Esophagus (tissue), 2 donors: ENCODE data around the gene NELFCD. TPM values are rescaled to one million over a fixed set of nuclear protein-coding genes. Genes with fewer than 3 reads are reported as not detected.

Source experiments
- H3K27ac ChIP-seq, 2 donors: one replicate each; pipeline ENCODE4 v1.5.1; 2013; ENCODE audit warnings: low read depth in 2 of 2, mild to moderate bottlenecking in 2 of 2, inconsistent platforms in 1 of 2, low read length in 1 of 2, moderate library complexity in 1 of 2
- H3K27me3 ChIP-seq, 2 donors: one replicate each; pipeline ENCODE4 v1.6.1; 2013; ENCODE audit warnings: low read length in 2 of 2, control low read depth in 1 of 2, mild to moderate bottlenecking in 1 of 2; ENCODE audit not compliant: insufficient read depth in 2 of 2, control insufficient read depth in 1 of 2
- H3K36me3 ChIP-seq, 2 donors: one replicate each; pipeline ENCODE4 v1.6.1; 2013; ENCODE audit warnings: low read length in 1 of 2; ENCODE audit not compliant: control insufficient read depth in 2 of 2, insufficient read depth in 2 of 2
- H3K4me1 ChIP-seq, 2 donors: one replicate each; pipeline ENCODE4 v1.6.1; 2013; ENCODE audit warnings: low read length in 1 of 2; ENCODE audit not compliant: control insufficient read depth in 2 of 2, insufficient read depth in 2 of 2
- H3K4me3 ChIP-seq, 2 donors: one replicate each; pipeline ENCODE4 v1.5.1; 2013; ENCODE audit warnings: low read length in 2 of 2, mild to moderate bottlenecking in 2 of 2, low read depth in 1 of 2, moderate library complexity in 1 of 2
- H3K9me3 ChIP-seq, 2 donors: one replicate each; pipeline ENCODE4 v1.6.1; 2013; ENCODE audit warnings: mild to moderate bottlenecking in 2 of 2, low read depth in 1 of 2, low read length in 1 of 2, moderate library complexity in 1 of 2; ENCODE audit not compliant: control insufficient read depth in 2 of 2, insufficient read depth in 1 of 2
- WGBS, 2 donors: extraction: QIAGEN DNeasy Blood & Tissue Kit; methylation state at CpG; one replicate each; pipeline ENCODE4 v1.1.7; 2013; 5-methylcytosine and 5-hydroxymethylcytosine counted together
- polyA plus RNA-seq, 2 donors: library from polyadenylated mRNA; stranded (reverse); fragments of 200-250 nt; gene quantifications; one replicate each; pipeline ENCODE4 v1.2.3, GENCODE V29; 2013
- donor health status: healthy with polysubstance abuse.
- donor health status: Bipolar disorder and iron deficiency.

Gene NELFCD
- polyA plus RNA-seq, 2 donors = 36.6 to 38.2 TPM

DNA sequence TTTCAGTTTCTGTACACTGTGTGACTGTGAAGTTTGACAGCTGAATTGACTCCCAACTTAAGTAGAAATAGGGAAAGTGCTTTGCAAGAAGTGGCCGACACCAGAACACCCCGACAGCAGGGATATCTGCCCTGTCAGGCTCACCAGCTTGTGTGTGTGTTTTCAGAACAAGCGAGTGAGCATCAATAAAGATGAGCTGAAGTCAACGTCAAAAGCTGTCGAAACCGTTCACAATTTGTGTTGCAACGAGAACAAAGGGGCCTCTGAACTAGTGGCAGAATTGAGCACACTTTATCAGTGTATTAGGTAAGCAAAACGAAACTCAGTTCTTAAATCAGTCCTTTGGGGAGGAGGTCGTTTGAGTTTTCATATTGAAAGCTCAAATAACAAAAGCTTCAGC, 10.7 kb downstream of the NELFCD start:
- no peak overlapping the region for H3K27ac ChIP-seq
- no peaks in the 10 kb centered on the region for H3K27me3 ChIP-seq
- no peaks in the 10 kb centered on the region for H3K9me3 ChIP-seq
- H3K4me3 ChIP-seq = no peak overlapping the region
- H3K36me3 ChIP-seq = peaks cover 30 to 66% of the 10 kb centered on the region in 2 donors
- 70 to 72% methylated on average over 9 of the region's 9 CpGs for WGBS, 2 donors
- peaks cover 0 to 3% of the 10 kb centered on the region in 2 donors for H3K4me1 ChIP-seq

DNA sequence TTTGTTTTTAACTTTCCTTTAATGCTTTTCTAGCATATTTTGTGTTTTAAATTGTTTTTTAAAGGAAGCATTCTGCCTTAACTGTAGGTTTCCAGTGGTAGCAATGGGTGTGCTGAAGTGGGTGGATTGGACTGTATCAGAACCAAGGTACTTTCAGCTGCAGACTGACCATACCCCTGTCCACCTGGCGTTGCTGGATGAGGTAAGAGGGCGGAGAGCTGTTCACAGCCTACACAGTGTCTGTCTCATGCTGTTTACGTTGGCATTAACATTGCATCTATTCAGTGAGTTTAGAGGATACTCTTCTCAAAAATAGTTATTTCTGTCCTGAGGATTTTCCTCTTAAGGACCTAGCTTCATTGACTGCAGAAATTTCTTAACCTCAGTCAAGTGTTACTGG, 11.9 kb downstream of the NELFCD start:
- 79 to 87% methylated on average over 3 of the region's 3 CpGs for WGBS, 2 donors
- Histone ChIP-seq H3K36me3 (peaks cover 32 to 64% of the 10 kb centered on the region in 2 donors), H3K27ac (no peak overlapping the region), H3K4me1 (peaks cover 0 to 3% of the 10 kb centered on the region in 2 donors), H3K9me3 (no peaks in the 10 kb centered on the region), H3K27me3 (no peaks in the 10 kb centered on the region), H3K4me3 (no peak overlapping the region)

DNA sequence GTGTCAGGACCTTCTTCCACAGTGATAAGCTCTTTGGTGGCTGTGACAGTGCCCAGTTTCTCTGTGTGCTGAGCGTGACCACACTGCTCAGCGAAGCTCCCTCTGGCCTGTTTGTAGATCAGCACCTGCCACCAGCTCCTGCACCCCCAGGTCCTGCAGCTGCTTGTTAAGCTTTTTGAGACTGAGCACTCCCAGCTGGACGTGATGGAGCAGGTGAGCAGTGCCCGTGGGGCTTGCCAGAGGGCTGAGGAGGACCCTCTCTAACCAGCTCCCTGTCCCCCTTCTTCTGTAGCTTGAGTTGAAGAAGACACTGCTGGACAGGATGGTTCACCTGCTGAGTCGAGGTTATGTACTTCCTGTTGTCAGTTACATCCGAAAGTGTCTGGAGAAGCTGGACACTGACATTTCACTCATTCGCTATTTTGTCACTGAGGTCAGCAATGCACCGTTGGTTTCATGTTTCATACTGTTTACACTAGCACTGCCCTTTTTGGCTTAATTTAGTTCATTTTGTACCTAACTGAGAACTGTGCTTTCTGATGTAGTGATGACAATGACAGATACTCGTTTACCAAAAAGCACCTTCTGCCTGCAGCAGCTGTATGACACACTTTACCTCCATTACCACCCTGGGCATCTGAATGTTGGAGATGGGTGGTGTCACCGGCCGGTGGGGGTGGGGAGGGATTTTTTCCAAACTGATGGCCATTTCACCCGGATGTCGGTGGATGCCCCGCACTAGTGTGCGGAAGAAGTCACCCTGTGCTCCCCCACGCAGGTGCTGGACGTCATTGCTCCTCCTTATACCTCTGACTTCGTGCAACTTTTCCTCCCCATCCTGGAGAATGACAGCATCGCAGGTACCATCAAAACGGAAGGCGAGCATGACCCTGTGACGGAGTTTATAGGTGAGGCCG, 12.5 kb downstream of the NELFCD start:
- WGBS, 2 donors = 82 to 84% methylated on average over 23 of the region's 23 CpGs
- Histone ChIP-seq H3K27me3 (no peaks in the 10 kb centered on the region), H3K36me3 (peaks cover 26 to 57% of the 10 kb centered on the region in 2 donors), H3K4me1 (no peaks in the 10 kb centered on the region), H3K27ac (no peak overlapping the region), H3K4me3 (no peak overlapping the region), H3K9me3 (no peaks in the 10 kb centered on the region)

DNA sequence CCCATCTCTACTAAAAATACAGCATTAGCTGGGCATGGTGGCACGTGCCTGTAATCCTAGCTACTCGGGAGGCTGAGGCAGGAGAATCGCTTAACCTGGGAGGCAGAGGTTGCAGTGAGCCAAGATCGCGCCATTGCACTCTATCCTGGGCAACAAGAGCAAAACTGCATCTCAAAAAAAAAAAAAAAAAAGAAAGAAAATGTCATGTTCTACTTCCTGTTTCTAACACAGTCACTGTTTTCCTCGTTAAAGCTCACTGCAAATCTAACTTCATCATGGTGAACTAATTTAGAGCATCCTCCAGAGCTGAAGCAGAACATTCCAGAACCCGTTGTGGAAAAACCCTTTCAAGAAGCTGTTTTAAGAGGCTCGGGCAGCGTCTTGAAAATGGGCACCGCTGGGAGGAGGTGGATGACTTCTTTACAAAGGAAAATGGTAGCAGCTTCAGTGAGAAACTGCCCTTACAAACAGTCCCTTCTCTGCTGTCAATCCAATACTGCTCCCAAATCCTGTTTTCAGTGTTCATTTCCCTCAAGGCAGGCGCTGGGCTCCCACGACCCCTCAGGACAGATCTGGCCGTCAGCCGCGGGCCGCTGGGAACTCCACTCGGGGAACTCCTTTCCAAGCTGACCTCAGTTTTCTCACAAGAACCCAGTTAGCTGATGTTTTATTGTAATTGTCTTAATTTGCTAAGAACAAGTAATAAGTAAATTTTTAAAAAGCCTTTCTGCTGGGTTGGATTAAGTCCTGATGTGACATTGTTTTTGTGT, 13.5 kb downstream of the NELFCD start:
- WGBS, 2 donors = 78 to 84% methylated on average over 17 of the region's 17 CpGs
- Histone ChIP-seq H3K27me3 (no peaks in the 10 kb centered on the region), H3K36me3 (peaks cover 23 to 50% of the 10 kb centered on the region in 2 donors)

DNA sequence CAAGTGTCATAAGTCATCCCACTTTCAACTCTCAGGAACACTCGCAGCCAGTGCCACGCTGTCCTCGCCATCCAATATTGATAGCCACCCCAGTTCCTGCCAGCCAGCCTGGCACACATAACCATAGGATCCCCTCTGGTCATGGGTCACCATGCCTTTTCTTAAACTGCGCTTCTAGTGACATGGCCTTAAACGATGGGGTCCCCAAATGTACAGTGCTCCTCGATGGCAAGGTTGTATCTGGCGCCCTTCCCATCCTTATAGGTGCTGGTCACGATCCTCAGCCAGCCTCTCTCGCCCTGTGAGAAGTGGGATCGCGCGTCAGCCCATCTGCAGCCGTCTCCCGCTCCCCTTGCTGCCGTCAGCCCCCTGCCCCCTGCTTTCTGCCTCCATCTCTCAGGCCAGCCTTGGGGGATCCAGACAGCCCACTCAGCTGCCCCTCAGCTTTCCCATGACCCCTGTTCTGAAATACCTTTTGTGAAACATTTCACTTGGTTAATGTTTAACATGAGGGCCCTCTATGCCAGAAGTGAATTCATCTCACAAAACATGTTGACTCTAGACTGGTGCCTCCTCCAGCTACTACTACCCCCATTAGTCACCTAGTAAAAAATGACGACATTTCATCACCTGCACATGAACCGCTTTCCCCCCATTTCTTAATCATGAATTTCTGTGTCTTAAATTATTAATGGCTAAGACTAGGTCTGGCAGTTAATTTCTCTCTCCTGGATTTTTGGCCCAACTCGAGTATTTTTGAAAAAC, 14.6 kb downstream of the NELFCD start:
- WGBS, 2 donors = 74 to 83% methylated on average over 18 of the region's 18 CpGs
- no peak overlapping the region for H3K4me3 ChIP-seq
- H3K27me3 ChIP-seq = no peaks in the 10 kb centered on the region
- H3K4me1 ChIP-seq = no peaks in the 10 kb centered on the region
- H3K27ac ChIP-seq = peak overlapping the region in 1 of 2 donors; percentile 7
- H3K9me3 ChIP-seq = no peaks in the 10 kb centered on the region
- peaks cover 23 to 47% of the 10 kb centered on the region in 2 donors for H3K36me3 ChIP-seq

More for the DNA sequence above, 13.5 kb downstream of the NELFCD start:
- Histone ChIP-seq H3K9me3 (no peaks in the 10 kb centered on the region), H3K27ac (no peak overlapping the region), H3K4me3 (no peak overlapping the region), H3K4me1 (no peaks in the 10 kb centered on the region)

DNA sequence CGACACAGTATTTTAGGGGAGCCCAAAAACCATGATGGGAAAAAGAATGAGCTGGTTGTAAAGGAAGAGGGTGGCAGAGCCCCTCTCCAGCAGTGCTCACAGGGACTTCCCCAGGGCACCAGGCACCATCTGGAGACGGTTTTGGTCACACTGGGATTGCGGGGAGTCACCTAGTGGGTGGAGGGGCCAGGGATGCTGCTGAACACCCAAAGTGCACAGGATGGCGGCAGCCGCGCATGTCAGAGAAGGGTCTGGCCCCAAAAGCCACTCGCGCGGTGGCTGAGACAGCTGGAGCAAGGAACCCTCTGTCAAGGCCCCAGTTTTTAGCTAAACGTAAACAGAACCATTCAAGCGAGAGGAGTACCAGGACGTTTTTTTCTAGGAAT, 15.2 kb downstream of the NELFCD start:
- no peak overlapping the region for H3K27ac ChIP-seq
- H3K4me3 ChIP-seq = no peak overlapping the region
- 88 to 89% methylated on average over 12 of the region's 12 CpGs for WGBS, 2 donors
- no peaks in the 10 kb centered on the region for H3K27me3 ChIP-seq
- peaks cover 19 to 45% of the 10 kb centered on the region in 2 donors for H3K36me3 ChIP-seq
- no peaks in the 10 kb centered on the region for H3K4me1 ChIP-seq
- no peaks in the 10 kb centered on the region for H3K9me3 ChIP-seq

DNA sequence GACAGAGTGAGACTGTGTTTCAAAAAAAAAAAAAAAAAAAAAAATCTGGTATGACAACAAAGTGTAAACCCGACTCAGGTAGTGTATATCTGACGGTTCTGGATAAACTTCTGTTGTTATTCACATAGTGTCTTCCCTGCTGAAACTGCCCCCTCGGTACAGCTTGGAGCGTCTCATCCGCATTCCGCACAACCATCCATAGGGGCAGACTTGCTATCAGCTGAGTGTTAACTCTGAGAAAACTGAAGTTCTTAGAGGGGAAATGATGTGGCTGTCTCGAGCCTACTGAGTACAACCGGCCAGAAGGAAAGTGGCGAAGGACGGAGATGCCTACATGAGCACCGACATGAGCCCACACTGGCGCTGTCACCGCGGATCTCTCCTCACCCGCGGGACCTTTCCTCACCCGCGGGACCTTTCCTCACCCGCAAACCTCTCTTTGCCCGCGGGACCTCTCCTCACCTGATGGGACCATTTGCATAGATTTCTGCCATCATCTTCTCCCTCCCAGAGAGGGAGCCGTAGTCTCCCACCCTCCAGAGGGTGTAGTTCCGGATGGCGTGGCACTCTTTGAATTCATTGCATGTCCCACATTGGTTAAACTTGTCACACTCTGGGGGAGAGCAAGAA, 16.2 kb downstream of the NELFCD start:
- 92 to 93% methylated on average over 24 of the region's 24 CpGs for WGBS, 2 donors
- Histone ChIP-seq H3K27ac (no peak overlapping the region), H3K36me3 (peaks cover 18 to 45% of the 10 kb centered on the region in 2 donors), H3K4me1 (no peaks in the 10 kb centered on the region), H3K27me3 (no peaks in the 10 kb centered on the region), H3K9me3 (no peaks in the 10 kb centered on the region), H3K4me3 (no peak overlapping the region)

DNA sequence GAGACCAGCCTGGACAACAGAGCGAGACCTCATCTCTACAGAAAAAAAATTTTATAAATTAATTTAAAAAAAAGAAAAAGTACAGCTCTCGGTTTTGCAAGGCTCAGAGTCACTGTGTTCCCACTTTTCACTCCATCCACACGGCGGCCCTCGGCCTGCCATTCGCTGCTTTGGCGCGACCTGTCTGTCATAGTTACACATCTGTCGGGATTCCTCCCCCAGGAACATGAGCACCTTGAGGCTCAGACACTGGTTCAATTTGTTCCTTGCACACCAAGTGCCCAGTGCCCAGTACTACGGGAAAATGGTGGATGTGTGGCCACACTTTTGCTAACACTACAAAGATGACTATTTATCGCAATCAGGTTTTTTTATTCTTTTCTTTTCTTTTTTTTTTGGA, 17.6 kb downstream of the NELFCD start:
- no peak overlapping the region for H3K4me3 ChIP-seq
- peaks cover 17 to 32% of the 10 kb centered on the region in 2 donors for H3K36me3 ChIP-seq
- no peaks in the 10 kb centered on the region for H3K9me3 ChIP-seq
- H3K4me1 ChIP-seq = no peaks in the 10 kb centered on the region
- H3K27ac ChIP-seq = no peak overlapping the region
- 92 to 95% methylated on average over 11 of the region's 11 CpGs for WGBS, 2 donors
- H3K27me3 ChIP-seq = no peaks in the 10 kb centered on the region

DNA sequence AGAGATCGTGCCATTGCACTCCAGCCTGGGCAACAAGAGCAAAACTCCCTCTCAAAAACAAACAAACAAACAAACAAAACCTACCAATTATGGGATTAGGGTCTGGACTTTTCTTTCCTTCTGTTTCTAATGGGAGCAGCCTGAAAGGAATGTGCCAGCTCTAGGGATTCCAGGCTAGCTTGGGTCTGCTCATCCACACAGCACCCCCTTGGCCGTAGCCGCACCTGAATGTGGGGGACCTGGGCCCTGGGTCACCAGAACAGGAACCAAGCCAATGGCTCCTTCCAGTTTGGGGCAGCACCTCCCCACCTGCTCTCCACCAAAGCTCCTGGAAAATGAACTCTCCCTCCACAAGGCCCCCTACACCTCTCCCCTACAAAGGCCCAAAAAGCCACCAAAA, 19.3 kb downstream of the NELFCD start:
- no peaks in the 10 kb centered on the region for H3K27me3 ChIP-seq
- no peaks in the 10 kb centered on the region for H3K9me3 ChIP-seq
- peaks cover under 1 to 6% of the 10 kb centered on the region in 2 donors for H3K4me1 ChIP-seq
- no peak overlapping the region for H3K27ac ChIP-seq
- WGBS, 2 donors = 78 to 83% methylated on average over 3 of the region's 3 CpGs
- no peak overlapping the region for H3K4me3 ChIP-seq
- peaks cover 14 to 24% of the 10 kb centered on the region in 2 donors for H3K36me3 ChIP-seq
